ENCODE results near the gene TMED9.
"Not testable (repeated sequence)": the region's sequence is repeated elsewhere in the genome, so short reads cannot be mapped to it uniquely, and the experiment has no call there.

The TMED9 gene

DNA sequence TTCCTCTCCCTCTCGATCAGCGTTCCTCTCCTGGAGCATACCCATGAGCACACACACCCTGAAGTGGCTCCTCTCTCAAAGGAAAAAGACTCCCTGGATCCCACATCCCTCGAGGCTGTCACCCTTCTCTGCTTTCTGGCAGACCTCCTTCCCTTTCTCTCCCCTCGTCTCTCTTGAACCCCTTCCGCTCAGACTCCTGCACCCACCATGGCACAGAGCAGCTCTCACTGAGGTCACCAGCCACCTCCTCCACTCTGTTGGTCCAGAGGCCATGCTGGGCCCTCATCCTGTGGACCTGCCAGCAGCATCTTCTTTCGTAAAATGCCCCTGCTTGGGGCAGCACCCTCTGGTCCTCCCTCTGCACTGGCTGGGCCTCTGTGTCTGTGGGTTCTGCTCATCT lies 13.7 kb downstream of the TMED9 start:
- DNase-seq (ENCODE audit: low read depth in 2 of 3, low spot score in 2 of 3) = no peak

DNA sequence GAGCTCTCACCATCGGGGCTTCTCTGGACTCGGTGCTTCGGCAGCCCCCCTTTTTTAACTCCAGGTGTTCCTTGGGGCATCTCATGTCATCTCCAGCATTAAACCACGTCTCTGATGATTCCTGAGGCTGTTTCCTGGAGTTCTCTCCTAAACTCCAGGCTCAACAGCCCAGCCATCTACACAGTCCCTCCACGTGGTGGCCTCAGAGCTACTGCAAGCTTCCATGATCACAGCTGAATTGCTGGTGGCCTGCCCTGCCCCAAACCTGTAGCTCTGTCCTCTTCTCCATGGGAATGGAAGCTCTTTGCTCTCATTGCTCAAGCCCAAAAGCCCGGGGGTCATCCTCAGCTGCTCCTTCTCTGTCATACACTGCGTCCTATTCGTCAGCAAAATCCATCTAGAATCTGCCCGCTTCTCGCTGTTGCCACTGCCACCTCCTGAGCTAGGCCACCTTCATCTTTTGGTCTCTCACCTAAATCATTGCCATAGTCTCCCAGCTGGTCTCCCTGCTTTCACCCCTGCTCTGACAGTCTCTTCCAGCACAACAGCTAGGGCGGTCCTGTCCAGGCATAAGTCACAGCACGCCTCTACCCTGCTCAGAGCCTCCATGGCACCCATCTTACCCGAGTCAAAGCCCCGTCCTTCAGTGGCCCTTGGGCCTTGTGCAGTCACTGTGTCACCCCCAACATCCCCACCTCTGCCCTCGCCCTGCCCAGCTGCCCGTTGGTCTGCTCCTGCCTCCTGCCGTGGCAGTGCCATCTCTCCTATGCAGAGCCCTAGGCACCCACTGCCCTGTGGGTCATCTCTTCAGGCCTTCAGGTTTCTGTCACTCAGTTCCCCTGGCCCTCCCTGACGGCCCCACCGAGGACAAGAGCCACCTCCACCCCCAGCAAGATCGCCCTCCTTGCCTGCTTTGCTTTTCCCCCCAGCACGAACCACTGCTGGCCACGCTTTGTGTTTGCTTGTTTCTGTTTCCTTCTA lies 14.4 kb downstream of the TMED9 start:
- no peak for DNase-seq (ENCODE audit: low read depth in 2 of 3, low spot score in 2 of 3)

DNA sequence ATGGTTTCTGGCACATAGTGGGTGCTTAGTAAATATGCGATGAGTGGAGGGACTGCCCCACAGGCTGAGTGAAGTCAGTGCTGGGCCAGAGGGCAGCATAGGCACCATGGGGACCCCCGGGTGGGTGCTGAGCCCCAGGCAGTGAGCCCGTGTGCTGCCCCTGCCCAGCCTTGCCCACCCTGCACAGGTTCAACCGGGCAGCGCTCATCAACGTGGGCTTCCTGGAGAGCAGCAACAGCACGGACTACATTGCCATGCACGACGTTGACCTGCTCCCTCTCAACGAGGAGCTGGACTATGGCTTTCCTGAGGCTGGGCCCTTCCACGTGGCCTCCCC lies 15.1 kb downstream of the TMED9 start:
- DNase-seq (ENCODE audit: low read depth in 2 of 3, low spot score in 2 of 3) = no peak

DNA sequence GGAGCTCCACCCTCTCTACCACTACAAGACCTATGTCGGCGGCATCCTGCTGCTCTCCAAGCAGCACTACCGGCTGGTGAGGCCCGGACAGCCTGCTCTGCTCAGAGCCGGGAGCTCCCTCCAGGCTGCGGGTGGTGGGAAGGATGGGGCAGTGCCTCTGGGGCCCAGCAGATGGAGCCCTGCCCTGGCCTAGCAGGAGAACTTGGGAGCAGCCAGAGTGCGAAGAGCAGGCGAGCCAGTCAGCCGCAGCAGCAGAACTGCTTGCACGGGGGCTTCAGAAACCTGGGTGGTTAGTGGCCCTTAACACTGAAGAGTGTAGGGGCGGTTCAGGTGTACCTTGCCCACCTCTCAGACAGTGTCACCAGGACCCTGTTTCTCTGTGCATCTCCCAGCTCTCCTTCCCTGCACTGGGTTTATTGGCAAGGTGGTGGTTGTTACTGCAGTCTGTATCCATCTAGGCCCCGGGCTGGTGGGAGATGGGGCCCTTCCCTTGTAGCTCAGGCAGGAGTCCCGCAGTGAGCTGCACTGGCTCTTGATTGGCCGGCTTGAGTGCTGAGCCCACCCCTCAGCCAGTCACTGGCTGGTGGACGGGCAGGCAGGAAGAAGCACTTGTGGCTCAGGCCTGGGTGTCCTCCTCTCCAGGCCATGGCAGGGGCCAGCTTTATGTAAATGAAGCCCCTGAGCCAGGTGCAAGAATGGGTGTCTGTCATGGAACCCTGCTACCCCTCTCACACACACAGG lies 15.6 kb downstream of the TMED9 start:
- DNase-seq (ENCODE audit: low read depth in 2 of 3, low spot score in 2 of 3) = peak in 2 of 3 experiments; percentile 40 to 42

DNA sequence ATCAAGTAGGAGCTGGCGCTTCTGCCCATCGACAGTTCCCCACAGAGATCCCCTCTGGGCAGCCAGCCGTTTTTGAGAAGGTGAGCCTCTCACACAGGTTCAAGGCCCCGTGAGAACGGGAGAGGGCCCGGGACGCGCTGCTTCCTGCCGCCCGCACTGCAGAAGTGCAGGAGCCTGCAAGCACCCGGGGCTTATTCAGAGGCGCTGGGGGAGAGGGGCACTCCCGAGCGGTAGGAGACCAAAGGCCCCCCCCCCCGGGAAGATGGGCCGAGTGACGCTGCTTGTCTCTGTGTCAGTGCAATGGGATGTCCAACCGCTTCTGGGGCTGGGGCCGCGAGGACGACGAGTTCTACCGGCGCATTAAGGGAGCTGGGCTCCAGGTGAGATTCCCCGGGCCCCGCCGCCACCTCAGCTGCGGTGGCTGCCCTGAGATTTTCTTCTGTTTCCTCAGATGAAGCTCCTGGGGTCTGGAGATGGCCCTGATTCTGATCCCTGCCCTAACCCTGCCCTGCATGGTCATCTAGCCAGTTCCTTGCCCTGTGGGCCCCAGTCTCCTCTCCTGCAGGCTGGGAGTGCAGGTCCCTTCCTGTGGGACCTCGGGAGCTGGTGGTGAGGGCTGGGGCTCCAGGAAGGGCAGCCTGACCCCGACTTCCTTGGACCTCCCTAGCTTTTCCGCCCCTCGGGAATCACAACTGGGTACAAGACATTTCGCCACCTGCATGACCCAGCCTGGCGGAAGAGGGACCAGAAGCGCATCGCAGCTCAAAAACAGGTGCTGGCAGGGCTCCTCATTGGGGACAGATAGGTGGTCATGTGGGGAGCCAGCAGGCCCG lies 16.5 kb downstream of the TMED9 start:
- DNase-seq (ENCODE audit: low read depth in 2 of 3, low spot score in 2 of 3) = no peak

DNA sequence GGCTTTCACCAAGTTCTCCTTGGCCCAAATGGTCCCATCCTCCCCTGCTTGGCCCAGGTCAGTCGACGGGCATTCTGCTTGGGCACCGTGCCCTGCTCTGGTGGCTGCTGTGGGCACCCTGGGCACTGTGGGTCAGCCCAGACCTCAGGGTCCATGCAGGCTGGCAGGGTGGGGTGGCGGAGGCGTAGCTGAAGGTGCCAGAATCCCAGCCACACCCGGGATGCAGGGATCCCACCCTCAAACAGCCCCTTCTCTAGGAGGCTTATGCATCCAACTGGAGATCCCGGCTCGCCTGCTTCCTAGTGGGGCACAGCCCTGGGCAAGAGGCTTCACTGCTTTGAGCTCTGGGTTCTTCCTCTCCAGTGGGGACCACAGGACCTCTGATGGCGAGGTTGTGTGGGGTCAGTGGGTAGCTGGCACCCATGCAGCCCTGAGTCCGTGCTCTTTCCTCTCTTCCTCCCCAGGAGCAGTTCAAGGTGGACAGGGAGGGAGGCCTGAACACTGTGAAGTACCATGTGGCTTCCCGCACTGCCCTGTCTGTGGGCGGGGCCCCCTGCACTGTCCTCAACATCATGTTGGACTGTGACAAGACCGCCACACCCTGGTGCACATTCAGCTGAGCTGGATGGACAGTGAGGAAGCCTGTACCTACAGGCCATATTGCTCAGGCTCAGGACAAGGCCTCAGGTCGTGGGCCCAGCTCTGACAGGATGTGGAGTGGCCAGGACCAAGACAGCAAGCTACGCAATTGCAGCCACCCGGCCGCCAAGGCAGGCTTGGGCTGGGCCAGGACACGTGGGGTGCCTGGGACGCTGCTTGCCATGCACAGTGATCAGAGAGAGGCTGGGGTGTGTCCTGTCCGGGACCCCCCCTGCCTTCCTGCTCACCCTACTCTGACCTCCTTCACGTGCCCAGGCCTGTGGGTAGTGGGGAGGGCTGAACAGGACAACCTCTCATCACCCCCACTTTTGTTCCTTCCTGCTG lies 17.4 kb downstream of the TMED9 start:
- DNase-seq (ENCODE audit: low read depth in 2 of 3, low spot score in 2 of 3) = no peak

DNA sequence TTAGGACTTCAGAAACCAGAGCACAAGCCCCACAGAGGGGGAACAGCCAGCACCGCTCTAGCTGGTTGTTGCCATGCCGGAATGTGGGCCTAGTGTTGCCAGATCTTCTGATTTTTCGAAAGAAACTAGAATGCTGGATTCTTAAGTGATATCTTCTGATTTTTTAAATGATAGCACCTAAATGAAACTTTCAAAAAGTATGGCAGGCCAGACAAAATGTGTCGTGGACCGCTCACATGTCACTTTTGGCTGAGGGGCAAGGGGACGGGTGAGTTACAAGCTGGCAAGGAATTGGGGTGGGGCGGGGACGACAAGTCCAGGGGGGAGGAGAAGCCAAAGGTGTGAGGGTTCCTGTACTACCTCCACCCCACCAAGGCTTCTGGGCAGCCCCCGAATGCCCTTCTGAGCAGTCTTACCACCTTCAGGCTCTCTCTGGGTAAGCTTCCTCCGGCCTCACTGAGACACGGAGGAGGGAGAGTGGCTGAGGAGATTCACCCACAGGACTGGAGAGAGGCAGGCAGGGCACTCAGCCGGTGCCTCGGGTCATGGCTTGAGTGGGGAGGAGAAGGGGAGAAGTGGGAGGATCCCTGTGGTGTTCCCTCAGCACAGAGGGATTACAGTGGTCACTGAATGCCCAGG lies 18.2 kb downstream of the TMED9 start:
- DNase-seq (ENCODE audit: low read depth in 2 of 3, low spot score in 2 of 3) = no peak

DNA sequence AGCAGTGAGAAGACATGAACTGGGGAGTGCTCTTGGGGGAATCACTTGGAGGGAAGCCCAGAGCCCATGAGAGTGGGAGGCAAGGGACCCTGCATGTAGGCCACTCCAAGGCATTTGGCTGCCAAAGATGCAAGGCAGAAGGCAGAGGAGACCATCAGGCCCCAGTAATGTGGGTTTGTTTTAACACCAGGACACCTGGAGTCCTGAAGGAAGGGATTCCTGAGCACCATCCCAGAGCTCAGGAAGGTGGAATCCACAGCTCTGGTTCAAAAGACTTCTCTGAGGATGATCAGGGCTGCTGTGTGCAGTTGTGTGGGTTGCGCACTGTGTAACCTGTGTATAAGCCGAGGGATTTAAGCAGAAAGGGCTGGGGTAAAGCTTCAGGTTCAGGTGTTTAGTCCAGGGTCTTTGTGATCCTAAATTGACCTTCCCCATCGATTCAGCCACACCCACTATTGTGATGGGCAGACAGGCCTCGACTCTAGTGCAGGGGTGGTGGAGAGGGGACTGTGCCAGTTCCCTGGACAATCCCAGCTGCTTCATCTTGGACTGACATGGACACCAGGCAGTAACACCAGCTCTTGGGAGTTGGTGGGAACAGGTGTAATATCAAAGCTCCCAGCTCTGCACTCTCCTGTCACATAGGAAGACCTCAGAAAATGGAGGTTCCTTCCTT lies 18.9 kb downstream of the TMED9 start:
- DNase-seq (ENCODE audit: low read depth in 2 of 3, low spot score in 2 of 3) = no peak

DNA sequence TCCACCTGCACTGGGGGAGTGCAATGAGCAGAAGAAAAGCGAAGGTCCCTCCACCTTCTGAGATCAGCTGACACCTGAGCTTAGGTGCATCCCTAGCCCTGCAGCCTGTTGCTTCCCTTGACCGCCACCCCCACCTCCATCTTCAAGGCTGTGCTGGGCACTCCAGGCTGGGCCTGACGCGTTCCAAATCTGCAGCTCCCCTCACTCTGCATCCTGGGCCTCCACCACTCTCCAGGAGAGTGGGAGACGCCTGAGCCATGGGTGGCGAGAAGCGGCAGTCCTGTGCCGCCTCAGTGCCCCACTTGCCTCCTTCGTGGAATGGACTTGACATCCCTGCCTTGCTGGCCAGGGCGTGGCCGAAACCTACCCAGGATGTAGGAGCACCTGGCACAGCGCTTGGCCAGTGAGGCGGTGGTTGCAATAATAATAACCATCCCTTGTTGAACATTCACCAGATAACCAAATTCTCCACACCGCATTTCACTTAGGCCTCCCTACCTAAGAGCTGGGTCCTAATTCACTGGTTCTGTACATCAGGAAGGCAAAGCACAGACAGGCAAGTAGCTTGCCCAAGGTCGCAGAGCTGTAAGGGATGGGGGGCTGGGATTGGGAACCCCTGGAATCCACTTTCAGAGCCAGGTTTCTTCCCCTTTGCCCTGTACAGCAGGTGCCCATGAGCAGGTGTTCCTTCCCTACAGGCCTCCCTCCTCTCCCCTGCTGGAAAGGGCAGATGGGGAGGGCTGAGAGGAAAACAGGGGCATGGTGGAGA lies 19.6 kb downstream of the TMED9 start:
- no peak for DNase-seq (ENCODE audit: low read depth in 2 of 3, low spot score in 2 of 3)

DNA sequence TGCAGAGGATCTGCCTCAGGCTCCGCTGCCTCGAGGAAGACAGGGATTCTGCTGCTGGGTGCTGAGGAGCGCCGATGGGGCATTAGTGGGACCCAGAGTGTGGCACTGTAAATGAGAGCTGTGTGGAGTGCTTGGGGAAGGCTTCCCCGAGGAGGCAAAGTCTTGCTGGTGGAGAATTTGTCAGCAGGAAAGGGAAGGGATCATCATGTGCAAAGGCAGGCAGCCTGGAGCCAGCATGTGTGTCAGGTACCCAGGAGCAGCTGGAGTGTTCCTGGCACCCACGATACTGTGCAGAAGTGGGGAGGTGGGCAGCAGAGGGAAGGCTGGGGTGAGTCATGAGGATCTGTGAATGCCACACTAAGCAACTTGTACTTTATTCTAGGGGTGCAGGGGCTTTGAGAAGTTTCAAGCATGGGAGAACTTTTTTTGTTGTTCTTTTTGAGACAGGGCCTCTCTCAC lies 20.2 kb downstream of the TMED9 start:
- no peak for DNase-seq (ENCODE audit: low read depth in 2 of 3, low spot score in 2 of 3)

DNA sequence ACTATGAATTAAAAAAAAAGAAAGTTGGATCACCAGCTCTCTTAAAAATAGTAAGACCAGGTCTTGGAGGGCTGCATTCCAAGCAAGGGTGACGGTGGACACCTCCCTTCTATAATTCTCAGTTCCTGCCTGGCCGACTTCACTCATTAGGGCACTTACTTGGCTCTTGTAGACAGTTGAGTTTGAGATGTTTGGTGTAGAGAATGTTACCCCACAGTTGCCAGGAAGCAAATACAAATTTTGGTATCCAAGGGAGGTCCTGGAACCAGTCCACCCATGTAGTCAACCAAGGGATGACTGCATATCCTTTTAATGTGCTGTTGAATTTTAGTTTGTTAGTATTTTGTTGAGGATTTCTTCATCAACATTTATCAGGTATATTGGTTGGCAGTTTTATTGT lies 28.6 kb downstream of the TMED9 start:
- DNase-seq (ENCODE audit: low read depth in 2 of 3, low spot score in 2 of 3) = no peak

DNA sequence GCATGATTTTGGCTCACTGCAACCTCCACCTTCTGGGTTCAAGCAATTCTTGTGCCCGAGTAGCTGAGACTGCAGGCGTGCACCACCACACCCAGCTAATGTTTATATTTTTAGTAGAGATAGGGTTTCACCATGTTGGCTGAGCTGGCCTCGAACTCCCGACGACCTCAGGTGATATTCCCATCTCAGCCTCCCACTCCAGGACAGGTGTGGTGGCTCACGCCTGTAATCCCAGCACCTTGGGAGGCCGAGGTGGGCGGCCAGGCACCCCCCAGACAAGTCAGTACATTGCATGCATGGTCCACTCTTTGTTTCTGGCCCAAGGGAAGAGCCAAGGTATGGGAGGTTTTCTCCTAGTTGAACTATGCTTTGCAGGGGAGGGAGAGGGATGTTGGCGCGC lies 32.2 kb downstream of the TMED9 start:
- DNase-seq (ENCODE audit: low read depth in 2 of 3, low spot score in 2 of 3) = not testable (repeated sequence)

DNA sequence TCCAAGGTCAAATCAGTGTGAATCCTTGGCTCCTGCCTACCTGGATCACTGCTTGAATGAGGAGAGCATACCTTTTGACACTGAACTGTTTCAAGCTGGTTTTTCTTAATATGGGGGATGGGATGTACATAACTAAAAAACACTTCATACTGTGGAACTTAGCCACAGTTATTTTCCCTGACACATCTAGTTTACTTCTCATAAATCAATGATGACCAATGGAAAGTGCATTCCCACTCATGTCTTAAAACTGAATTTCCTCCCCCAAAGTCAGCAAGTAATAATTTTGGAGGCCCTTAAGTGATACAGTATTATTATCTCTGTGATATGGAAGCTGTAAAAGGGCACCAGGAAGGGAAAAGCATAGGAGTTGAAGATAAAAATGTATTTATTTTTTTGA lies 38.2 kb downstream of the TMED9 start:
- not testable (repeated sequence) for DNase-seq (ENCODE audit: low read depth in 2 of 3, low spot score in 2 of 3)

DNA sequence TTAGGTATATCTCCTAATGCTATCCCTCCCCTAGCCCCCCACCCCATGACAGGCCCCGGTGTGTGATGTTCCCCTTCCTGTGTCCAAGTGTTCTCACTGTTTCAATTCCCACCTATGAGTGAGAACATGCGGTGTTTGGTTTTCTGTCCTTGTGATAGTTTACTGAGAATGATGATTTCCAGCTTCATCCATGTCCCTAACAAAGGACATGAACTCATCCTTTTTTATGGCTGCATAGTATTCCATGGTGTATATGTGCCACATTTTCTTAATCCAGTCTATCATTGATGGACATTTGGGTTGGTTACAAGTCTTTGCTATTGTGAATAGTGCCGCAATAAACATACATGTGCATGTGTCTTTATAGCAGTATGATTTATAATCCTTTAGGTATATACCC lies 42.9 kb downstream of the TMED9 start:
- not testable (repeated sequence) for DNase-seq (ENCODE audit: low read depth in 2 of 3, low spot score in 2 of 3)

DNA sequence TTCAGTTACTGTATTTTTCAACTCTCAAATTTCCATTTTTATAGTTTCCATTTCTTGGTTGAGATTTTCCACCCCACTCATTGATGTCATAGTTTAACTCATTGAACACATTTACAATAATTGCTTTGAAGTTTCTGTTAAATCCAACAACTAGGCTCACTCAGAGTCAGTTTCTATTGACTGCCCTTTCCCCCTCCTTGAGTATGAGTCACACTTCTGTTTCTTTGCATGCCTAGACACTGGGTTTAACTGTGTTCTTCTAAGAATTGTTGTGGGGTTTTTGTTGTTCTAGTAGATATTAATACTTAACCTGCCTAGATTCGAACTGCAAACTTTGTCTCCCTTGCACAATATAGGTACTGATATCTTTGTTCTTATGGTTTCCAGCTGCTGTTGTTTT lies 53.5 kb downstream of the TMED9 start:
- not testable (repeated sequence) for DNase-seq (ENCODE audit: low read depth in 2 of 3, low spot score in 2 of 3)

Measured in activated CD8-positive, alpha-beta memory T cell treated with anti-CD3 and anti-CD28 coated beads for 48 hours (primary cell).